HepG2 (cell line): ENCODE measurements around the gene HSPB2. TPM values are rescaled to one million over a fixed set of nuclear protein-coding genes. Genes with fewer than 3 reads are reported as not detected.

Source experiments
- AHR ChIP-seq: IDR thresholded peaks from 2 replicates; pipeline ENCODE4 v1.6.1; 2018; ENCODE audit warnings: missing genetic modification reagents, missing compliant biosample characterization
- ETV5 ChIP-seq: IDR thresholded peaks from 2 replicates; pipeline ENCODE4 v1.6.1; 2018; ENCODE audit warnings: missing biosample characterization, missing genetic modification reagents, inconsistent platforms, borderline replicate concordance
- FOXO1 ChIP-seq: sonication (generic); formaldehyde crosslinking; IDR thresholded peaks from 2 replicates; pipeline ENCODE4 v1.4.0; 2020; ENCODE audit warnings: missing genetic modification reagents
- HHEX ChIP-seq: IDR thresholded peaks from 2 replicates; pipeline ENCODE4 v1.6.1; 2016; ENCODE audit warnings: control low read depth
- HMGXB4 ChIP-seq, 2 experiments: sonication (generic) in 1 of 2; formaldehyde crosslinking in 1 of 2; IDR thresholded peaks; 2 replicates each; pipeline versions ENCODE4 v1.4.0 to v1.6.1; 2018 to 2020; ENCODE audit warnings: missing genetic modification reagents in 2 of 2, borderline replicate concordance in 1 of 2, low read depth in 1 of 2, mild to moderate bottlenecking in 1 of 2, missing biosample characterization in 1 of 2
- KLF16 ChIP-seq, 2 experiments: sonication (generic) in 1 of 2; formaldehyde crosslinking in 1 of 2; IDR thresholded peaks; 2 replicates each; pipeline versions ENCODE4 v1.6.1 to v1.8.0; 2016 to 2023; ENCODE audit warnings: missing genetic modification reagents in 2 of 2, missing compliant biosample characterization in 1 of 2
- MAFK ChIP-seq, 2 experiments: IDR thresholded peaks in 1 of 2; conservative IDR thresholded peaks in 1 of 2; 2 replicates each; pipeline ENCODE4 v1.6.1; 2011; ENCODE audit warnings: improper control_type of control experiment in 2 of 2, low read length in 2 of 2
- MIER2 ChIP-seq: IDR thresholded peaks from 2 replicates; pipeline ENCODE4 v1.6.1; 2016; ENCODE audit warnings: missing biosample characterization, missing genetic modification reagents
- SNRNP70 ChIP-seq: fragments of 200-400 bp; formaldehyde crosslinking; IDR thresholded peaks from 2 replicates; pipeline ENCODE4 v1.6.1; 2017; ENCODE audit warnings: mild to moderate bottlenecking, low read depth, low read length, moderate library complexity
- TMF1 ChIP-seq: sonication (generic); formaldehyde crosslinking; IDR thresholded peaks from 2 replicates; pipeline ENCODE4 v1.8.1; 2022; ENCODE audit warnings: low read depth, missing genetic modification reagents
- ZIK1 ChIP-seq: sonication (generic); formaldehyde crosslinking; IDR thresholded peaks from 2 replicates; pipeline ENCODE4 v1.5.0; 2020; ENCODE audit warnings: mild to moderate bottlenecking, low read depth, missing genetic modification reagents, borderline replicate concordance
- ZNF24 ChIP-seq: fragments of 450-650 bp; IDR thresholded peaks from 2 replicates; pipeline ENCODE4 v1.6.1; 2017; ENCODE audit warnings: antibody characterized with exemption, mild to moderate bottlenecking
- ZNF414 ChIP-seq: sonication (generic); formaldehyde crosslinking; IDR thresholded peaks from 2 replicates; pipeline ENCODE4 v1.5.0; 2020; ENCODE audit warnings: missing genetic modification reagents
- ZNF547 ChIP-seq: sonication (generic); formaldehyde crosslinking; IDR thresholded peaks from 2 replicates; pipeline ENCODE4 v1.5.1; 2020; ENCODE audit warnings: mild to moderate bottlenecking, missing genetic modification reagents
- ZNF567 ChIP-seq: sonication (generic); formaldehyde crosslinking; IDR thresholded peaks from 2 replicates; pipeline ENCODE4 v1.8.1; 2023; ENCODE audit warnings: mild to moderate bottlenecking, missing genetic modification reagents, borderline replicate concordance
- ZNF576 ChIP-seq: sonication (generic); formaldehyde crosslinking; IDR thresholded peaks from 2 replicates; pipeline ENCODE4 v1.4.0; 2020; ENCODE audit warnings: mild to moderate bottlenecking, missing genetic modification reagents
- ZNF609 ChIP-seq: sonication (generic); formaldehyde crosslinking; IDR thresholded peaks from 2 replicates; pipeline ENCODE4 v1.4.0; 2020; ENCODE audit warnings: mild to moderate bottlenecking, missing genetic modification reagents, borderline replicate concordance
- ZNF839 ChIP-seq: sonication (generic); formaldehyde crosslinking; IDR thresholded peaks from 2 replicates; pipeline ENCODE4 v1.4.0; 2020; ENCODE audit warnings: missing genetic modification reagents, mild to moderate bottlenecking, borderline replicate concordance
- polyA plus RNA-seq, 8 experiments: library from polyadenylated mRNA; depleted of rRNA in 3 of 8; stranded (reverse) in 7 of 8; unstranded in 1 of 8; fragments of >200 nt; fragmentation: Illumina TruSeq in 4 of 8; extraction: Trizol in 4 of 8; gene quantifications; 2 replicates each; pipeline versions ENCODE4 v1.2.1 to v1.2.3, GENCODE V29; 2011 to 2016; ENCODE audit warnings: low read depth in 4 of 8, missing spikeins in 1 of 8, mixed read lengths in 1 of 8; ENCODE audit not compliant: insufficient read depth in 1 of 8
- total RNA-seq, 5 experiments: library from RNA; depleted of rRNA; stranded (reverse); fragments of >200 nt; fragmentation: Illumina TruSeq; extraction: Trizol; gene quantifications; 2 replicates each; pipeline ENCODE4 v1.2.3, GENCODE V29; 2016; ENCODE audit warnings: low read depth in 1 of 5

HSPB2 gene
- total and polyA plus RNA-seq, 2 of the 13 experiments (the other 11 are each of a cell fraction or from before 2014, with no cell fraction given) = 0.04 TPM; not detected in 1

GRCh38 chr11:111878849-111879636 lies 33.5 kb upstream of the HSPB2 start, which contains the start of the genes CFAP68 and FDXACB1 (continued):
- TF ChIP-seq ZNF609 (CRISPR knock-in tag) (peak; percentile 61; the same call in 1 of the 2 replicates), MIER2 (CRISPR knock-in tag) (peak; percentile 60), ZNF576 (CRISPR knock-in tag) (no peak), ZNF839 (CRISPR knock-in tag) (0 out of 2 replicates have a peak, but pooled peaks have one; percentile 26), HHEX (CRISPR knock-in tag) (0 out of 2 replicates have a peak, but pooled peaks have one; percentile 15), ZNF24 (no peak), KLF16 (CRISPR knock-in tag; IDR thresholded peaks at IDR 0.05) (peak in 1 of 2 experiments; percentile 93; a peak in 2 of 4 replicates), MAFK (conservative IDR thresholded peaks at IDR 0.05 in 1 of 2, IDR thresholded peaks at IDR 0.05 in 1 of 2; ENCODE audit: low read length in 2 of 2) (0 out of 4 replicates have a peak, but pooled peaks of 1 of the 2 experiments have one; percentile 3), FOXO1 (CRISPR knock-in tag) (peak; percentile 66), ZNF567 (CRISPR knock-in tag) (peak; percentile 73; the same call in 1 of the 2 replicates), AHR (CRISPR knock-in tag) (peak; percentile 45; the same call in 1 of the 2 replicates), SNRNP70 (no peak), TMF1 (CRISPR knock-in tag) (no peak), HMGXB4 (CRISPR knock-in tag; IDR thresholded peaks at IDR 0.05; ENCODE audit: borderline replicate concordance in 1 of 2, low read depth in 1 of 2) (peak; percentile 95 to 97), ETV5 (CRISPR knock-in tag) (peak; percentile 49; the same call in 1 of the 2 replicates), ZNF547 (CRISPR knock-in tag) (0 out of 2 replicates have a peak, but pooled peaks have one; percentile 25), ZIK1 (CRISPR knock-in tag) (0 out of 2 replicates have a peak, but pooled peaks have one; percentile 78), ZNF414 (peak; percentile 70; the same call in 1 of the 2 replicates)
